ENCODE results near the gene RPL36AL.

The RPL36AL gene

GRCh38 chr14:49581209-49582112 is 39.0 kb downstream of the RPL36AL start:
- DNase-seq (ENCODE audit: low spot score), result peak; percentile 20

- peak; percentile 16 for DNase-seq (ENCODE audit: low spot score)
Observed at GRCh38 chr14:49579841-49580240, 40.6 kb downstream of the RPL36AL start.

- no peak for DNase-seq (ENCODE audit: low spot score)
Observed at GRCh38 chr14:49578141-49578540, 42.3 kb downstream of the RPL36AL start.

GRCh38 chr14:49574038-49574437 is 46.4 kb downstream of the RPL36AL start:
- DNase-seq (ENCODE audit: low spot score), result no peak

- DNase-seq (ENCODE audit: low spot score), result no peak
Observed at GRCh38 chr14:49569281-49569680, 51.1 kb downstream of the RPL36AL start.
